SK-N-SH (cell line): ENCODE measurements around the gene ARHGEF11. TPM values are rescaled to one million over a fixed set of nuclear protein-coding genes. Genes with fewer than 3 reads are reported as not detected.

Experiments
- CTCF ChIA-PET: fragments of 300-600, 350-600 bp; formaldehyde crosslinking; extraction: SDS; loops from one replicate; lab custom pipeline; 2021; lab: Yijun Ruan, JAX
- POLR2A ChIA-PET: fragments of 350-600 bp; sonication (Branson Sonifier 250); formaldehyde crosslinking; extraction: SDS; loops from one replicate; lab custom pipeline; 2020; ENCODE audit warnings: antibody characterized with exemption, inconsistent platforms; lab: Yijun Ruan, JAX
- DNase-seq: peaks from one replicate; pipeline ENCODE4 v3.0.0; 2012
- H2AFZ ChIP-seq: fragments of 200-600 bp; sonication (generic); 2 replicates; pipeline ENCODE4 v1.8.1; 2016; ENCODE audit warnings: antibody characterized with exemption, mild to moderate bottlenecking, low read depth
- H3F3A ChIP-seq: fragments of 200-600 bp; sonication (generic); replicated peaks from 2 replicates; pipeline ENCODE3; 2016; ENCODE audit warnings: antibody characterized with exemption, mild to moderate bottlenecking; ENCODE audit not compliant: insufficient read depth
- H3K27ac ChIP-seq, 2 experiments: fragments of 200-500 bp in 1 of 2; fragments of 200-600 bp in 1 of 2; sonication (Bioruptor generic) in 1 of 2; sonication (generic), shearing (Covaris generic) in 1 of 2; 2 replicates each; pipeline versions ENCODE4 v1.5.1 to v1.6.1; 2014 to 2016; ENCODE audit warnings: low read depth in 2 of 2, inconsistent platforms in 1 of 2, low read length in 1 of 2, mild to moderate bottlenecking in 1 of 2, mixed read lengths in 1 of 2
- H3K27me3 ChIP-seq: fragments of 200-600 bp; sonication (generic), shearing (Covaris generic); 2 replicates; pipeline ENCODE4 v1.6.1; 2016; ENCODE audit warnings: mixed run types; ENCODE audit not compliant: insufficient read depth
- H3K36me3 ChIP-seq, 2 experiments: fragments of 200-500 bp in 1 of 2; fragments of 200-600 bp in 1 of 2; sonication (Bioruptor generic) in 1 of 2; sonication (generic) in 1 of 2; replicated peaks in 1 of 2; 2 replicates each; pipeline versions ENCODE3 to v1.5.1; 2014 to 2016; ENCODE audit warnings: low read length in 1 of 2, mild to moderate bottlenecking in 1 of 2; ENCODE audit not compliant: insufficient read depth in 2 of 2, control insufficient read depth in 1 of 2
- H3K4me1 ChIP-seq, 2 experiments: fragments of 200-500 bp in 1 of 2; fragments of 200-600 bp in 1 of 2; sonication (Bioruptor generic) in 1 of 2; sonication (generic), shearing (Covaris generic) in 1 of 2; 2 replicates each; pipeline versions ENCODE4 v1.5.1 to v1.6.1; 2014 to 2016; ENCODE audit warnings: low read depth in 1 of 2, low read length in 1 of 2, mixed run types in 1 of 2; ENCODE audit not compliant: insufficient read depth in 2 of 2, control insufficient read depth in 1 of 2
- H3K4me2 ChIP-seq: fragments of 200-600 bp; sonication (generic), shearing (Covaris generic); 2 replicates; pipeline ENCODE4 v1.6.1; 2017; ENCODE audit warnings: mixed run types
- H3K4me3 ChIP-seq, 2 experiments: fragments of 200-500 bp in 1 of 2; fragments of 200-600 bp in 1 of 2; sonication (Bioruptor generic) in 1 of 2; sonication (generic), shearing (Covaris generic) in 1 of 2; 2 replicates each; pipeline versions ENCODE4 v1.5.1 to v1.8.1; 2014 to 2016; ENCODE audit warnings: low read depth in 2 of 2, inconsistent platforms in 1 of 2, low read length in 1 of 2, mild to moderate bottlenecking in 1 of 2, mixed read lengths in 1 of 2, moderate library complexity in 1 of 2
- H3K79me2 ChIP-seq: fragments of 200-600 bp; sonication (generic); 2 replicates; pipeline ENCODE4 v1.8.1; 2017; ENCODE audit warnings: mild to moderate bottlenecking; ENCODE audit not compliant: insufficient read depth
- H3K9ac ChIP-seq: fragments of 200-600 bp; sonication (generic); 2 replicates; pipeline ENCODE4 v1.6.1; 2017; ENCODE audit warnings: mixed run types
- H3K9me2 ChIP-seq: fragments of 200-600 bp; sonication (generic); 2 replicates; pipeline ENCODE4 v1.6.1; 2017; ENCODE audit warnings: mixed run types
- H3K9me3 ChIP-seq: fragments of 200-600 bp; sonication (generic); 2 replicates; pipeline ENCODE4 v1.6.1; 2017; ENCODE audit warnings: mixed run types, mild to moderate bottlenecking, moderate library complexity
- H4K20me1 ChIP-seq: fragments of 200-600 bp; sonication (generic); 2 replicates; pipeline ENCODE4 v1.6.1; 2017; ENCODE audit warnings: mild to moderate bottlenecking, mixed run types; ENCODE audit not compliant: insufficient read depth
- CHD2 ChIP-seq: fragments of 150-350 bp; IDR thresholded peaks from 2 replicates; pipeline ENCODE4 v1.6.1; 2018; ENCODE audit warnings: low read length; ENCODE audit not compliant: partially characterized antibody
- ELF1 ChIP-seq: IDR thresholded peaks from 2 replicates; pipeline ENCODE4 v1.4.0; 2012
- FOXM1 ChIP-seq: IDR thresholded peaks from 2 replicates; pipeline ENCODE4 v1.4.0; 2012; ENCODE audit warnings: low read depth, mild to moderate bottlenecking
- MEF2A ChIP-seq: IDR thresholded peaks from 2 replicates; pipeline ENCODE4 v1.4.0; 2012; ENCODE audit warnings: low read depth, borderline replicate concordance
- POLR2AphosphoS5 ChIP-seq: IDR thresholded peaks from 2 replicates; pipeline ENCODE4 v1.6.1; 2012; ENCODE audit warnings: low read depth, low read length
- SIN3A ChIP-seq: IDR thresholded peaks from 2 replicates; pipeline ENCODE4 v1.6.1; 2012; ENCODE audit warnings: low read depth, mild to moderate bottlenecking, low read length, moderate library complexity, borderline replicate concordance
- TAF1 ChIP-seq: IDR thresholded peaks from 2 replicates; pipeline ENCODE4 v1.6.1; 2012; ENCODE audit warnings: low read depth, mild to moderate bottlenecking, low read length, moderate library complexity, borderline replicate concordance
- YY1 ChIP-seq: IDR thresholded peaks from 2 replicates; pipeline ENCODE4 v1.4.0; 2012; ENCODE audit warnings: low read depth, mild to moderate bottlenecking
- WGBS: methylation state at CpG from one replicate; pipeline ENCODE4 v1.1.6; 2017; ENCODE audit warnings: low lambda C conversion rate; 5-methylcytosine and 5-hydroxymethylcytosine counted together
- polyA plus RNA-seq, 3 experiments: library from polyadenylated mRNA; depleted of rRNA; stranded (reverse); fragments of >200 nt; gene quantifications; 2 replicates each; pipeline ENCODE4 v1.2.3, GENCODE V29; 2012
- TF ChIP-seq, protein P1 (sequence below): fragments of 200-600 bp; sonication (generic); IDR thresholded peaks from 2 replicates; pipeline ENCODE4 v1.6.1; 2017; ENCODE audit warnings: antibody characterized with exemption, mild to moderate bottlenecking, moderate library complexity

ARHGEF11 gene
- polyA plus RNA-seq, 1 of the 3 experiments (the other 2 are of a cell fraction): 19.0 TPM

DNA sequence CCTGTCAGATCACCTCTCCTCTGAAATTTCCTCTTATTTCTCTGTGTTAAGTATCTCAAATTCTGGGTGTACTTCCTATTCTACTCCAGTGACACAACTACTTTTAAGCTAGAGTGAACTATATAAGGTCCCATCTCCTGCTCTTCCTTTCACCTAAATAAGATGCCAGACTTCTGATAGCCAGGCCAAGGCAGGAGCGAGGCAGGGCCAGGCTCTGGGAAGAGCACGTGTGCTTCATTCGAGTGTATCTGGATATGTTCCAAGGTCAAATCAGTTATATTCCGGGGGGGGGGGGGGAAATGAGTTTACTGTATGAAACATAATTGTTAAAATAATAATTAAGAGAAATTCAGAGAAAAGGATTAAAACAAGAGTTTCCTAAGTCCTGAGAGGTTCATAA is 65.0 kb downstream of the ARHGEF11 start:
- DNase-seq: no peak
- H3K4me3 ChIP-seq: no peak overlapping the region
- no peaks in the 10 kb centered on the region for H3K9me3 ChIP-seq
- H4K20me1 ChIP-seq: no peaks in the 10 kb centered on the region
- 62% methylated on average over 4 of the region's 4 CpGs for WGBS
- ChIA-PET POLR2A (no interaction called here), CTCF (interaction anchor here (0.6 to 2.1 kb wide), 3 partner anchors 53 to 110 kb away, joined by 3 to 6 read pairs (median 3); no protein-coding TSS in a partner anchor)
- no peak overlapping the region for H3K27ac ChIP-seq
- TF ChIP-seq, protein P1, sequence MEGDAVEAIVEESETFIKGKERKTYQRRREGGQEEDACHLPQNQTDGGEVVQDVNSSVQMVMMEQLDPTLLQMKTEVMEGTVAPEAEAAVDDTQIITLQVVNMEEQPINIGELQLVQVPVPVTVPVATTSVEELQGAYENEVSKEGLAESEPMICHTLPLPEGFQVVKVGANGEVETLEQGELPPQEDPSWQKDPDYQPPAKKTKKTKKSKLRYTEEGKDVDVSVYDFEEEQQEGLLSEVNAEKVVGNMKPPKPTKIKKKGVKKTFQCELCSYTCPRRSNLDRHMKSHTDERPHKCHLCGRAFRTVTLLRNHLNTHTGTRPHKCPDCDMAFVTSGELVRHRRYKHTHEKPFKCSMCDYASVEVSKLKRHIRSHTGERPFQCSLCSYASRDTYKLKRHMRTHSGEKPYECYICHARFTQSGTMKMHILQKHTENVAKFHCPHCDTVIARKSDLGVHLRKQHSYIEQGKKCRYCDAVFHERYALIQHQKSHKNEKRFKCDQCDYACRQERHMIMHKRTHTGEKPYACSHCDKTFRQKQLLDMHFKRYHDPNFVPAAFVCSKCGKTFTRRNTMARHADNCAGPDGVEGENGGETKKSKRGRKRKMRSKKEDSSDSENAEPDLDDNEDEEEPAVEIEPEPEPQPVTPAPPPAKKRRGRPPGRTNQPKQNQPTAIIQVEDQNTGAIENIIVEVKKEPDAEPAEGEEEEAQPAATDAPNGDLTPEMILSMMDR: no peak
- no peak for TF ChIP-seq SIN3A
- TF ChIP-seq MEF2A: no peak
- no peak for TF ChIP-seq FOXM1
- H3K9me2 ChIP-seq: no peaks in the 10 kb centered on the region
- H2AFZ ChIP-seq: no peak overlapping the region
- H3K79me2 ChIP-seq: no peaks in the 10 kb centered on the region
- no peaks in the 10 kb centered on the region for H3K27me3 ChIP-seq
- H3K4me2 ChIP-seq: no peak overlapping the region
- peaks cover 39 to 67% of the 10 kb centered on the region in 2 experiments for H3K36me3 ChIP-seq
- no peak overlapping the region for H3K9ac ChIP-seq
- no peaks in the 10 kb centered on the region for H3K4me1 ChIP-seq
- H3F3A ChIP-seq: no peaks in the 10 kb centered on the region

DNA sequence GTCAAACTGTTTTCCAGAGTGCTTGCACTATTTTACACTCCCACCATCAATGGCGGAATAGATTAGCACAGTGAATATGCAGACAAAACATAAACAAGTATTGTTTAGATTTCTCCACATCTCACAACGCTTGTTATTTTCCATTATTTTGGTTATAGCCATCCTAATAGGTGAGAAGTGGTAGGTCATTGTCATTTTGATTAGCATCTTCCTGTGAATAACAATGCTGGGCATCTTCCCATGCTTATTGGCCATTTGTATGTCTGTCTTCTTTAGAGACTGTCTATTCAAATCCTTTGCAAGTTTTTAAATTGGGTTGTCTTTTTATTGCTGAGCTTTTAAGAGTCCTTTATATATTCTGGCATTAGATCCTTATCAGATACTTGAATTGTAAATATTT is 70.5 kb downstream of the ARHGEF11 start:
- no peak overlapping the region for H2AFZ ChIP-seq
- no peak overlapping the region for H3K9ac ChIP-seq
- H3K27me3 ChIP-seq: no peaks in the 10 kb centered on the region
- no peak overlapping the region for H3K27ac ChIP-seq
- no peak overlapping the region for H3K4me3 ChIP-seq
- TF ChIP-seq ELF1 (no peak), TAF1 (no peak)
- TF ChIP-seq, all 33 proteins: peak for 0
- Histone ChIP-seq H3F3A (no peaks in the 10 kb centered on the region), H3K9me2 (no peaks in the 10 kb centered on the region), H3K4me1 (no peaks in the 10 kb centered on the region), H3K36me3 (peaks cover 45 to 80% of the 10 kb centered on the region in 2 experiments), H3K9me3 (no peaks in the 10 kb centered on the region), H3K79me2 (no peaks in the 10 kb centered on the region), H3K4me2 (no peak overlapping the region), H4K20me1 (no peaks in the 10 kb centered on the region)
- CTCF ChIA-PET: interaction anchor here (1.1 kb wide), 2 partner anchors 13 to 181 kb away, joined by 3 read pairs; no protein-coding TSS in a partner anchor
- POLR2A ChIA-PET: no interaction called here
- WGBS: 96% methylated on average over 2 of the region's 2 CpGs
- no peak for DNase-seq

DNA sequence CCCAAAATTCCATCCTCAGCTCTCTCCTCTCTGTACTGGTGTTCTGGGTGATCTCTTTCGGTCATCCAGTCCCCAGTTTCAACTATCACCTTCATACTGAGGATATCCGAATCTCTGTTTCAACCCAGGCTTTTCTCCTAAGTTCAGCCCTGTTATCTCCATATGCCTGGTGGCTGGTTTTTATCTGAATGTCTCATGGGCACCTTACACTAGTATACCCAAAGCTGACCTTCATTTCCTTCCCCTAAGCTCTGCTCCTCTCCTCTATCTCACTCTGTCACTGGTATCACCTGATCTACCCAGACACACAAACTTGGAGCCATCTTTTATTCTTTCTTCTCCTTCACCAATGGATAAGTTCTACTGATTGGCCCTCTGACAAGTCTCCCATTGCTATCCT is 72.1 kb downstream of the ARHGEF11 start:
- no peak for DNase-seq
- Histone ChIP-seq H3K27me3 (no peaks in the 10 kb centered on the region), H3K4me3 (no peak overlapping the region), H3K9me2 (no peaks in the 10 kb centered on the region), H4K20me1 (no peaks in the 10 kb centered on the region), H3K9ac (no peak overlapping the region), H3K79me2 (no peaks in the 10 kb centered on the region), H3K27ac (no peak overlapping the region), H2AFZ (no peak overlapping the region), H3K36me3 (peaks cover 53 to 86% of the 10 kb centered on the region in 2 experiments), H3K4me1 (no peaks in the 10 kb centered on the region), H3K9me3 (no peaks in the 10 kb centered on the region), H3F3A (no peaks in the 10 kb centered on the region), H3K4me2 (no peak overlapping the region)
- TF ChIP-seq TAF1 (no peak), YY1 (no peak), CHD2 (no peak), POLR2AphosphoS5 (no peak)
- WGBS: 100% methylated on average over 2 of the region's 2 CpGs
- CTCF ChIA-PET: no interaction called here
- POLR2A ChIA-PET: interaction anchor here (0.6 kb wide), 2 partner anchors 10 to 68 kb away, joined by 3 to 4 read pairs; no protein-coding TSS in a partner anchor
